Hepatocyte (in vitro differentiated cells): ENCODE results near the gene GBP3. TPM values are rescaled to one million over a fixed set of nuclear protein-coding genes. Genes with fewer than 3 reads are reported as not detected.

Experiments used
- DNase-seq: peaks from one replicate; pipeline ENCODE4 v3.0.0-alpha.2; 2016; ENCODE audit warnings: low spot score
- H2AFZ ChIP-seq: fragments of 200-600 bp; sonication (generic); 2 replicates; pipeline ENCODE4 v1.6.0; 2016; ENCODE audit warnings: antibody characterized with exemption, mild to moderate bottlenecking
- H3K27ac ChIP-seq: fragments of 200-600 bp; sonication (generic); 2 replicates; pipeline ENCODE4 v1.5.1; 2016; ENCODE audit warnings: mild to moderate bottlenecking
- H3K27me3 ChIP-seq: fragments of 200-600 bp; sonication (generic); 2 replicates; pipeline ENCODE4 v1.6.1; 2016
- H3K36me3 ChIP-seq: fragments of 200-600 bp; sonication (generic); replicated peaks from 2 replicates; pipeline ENCODE4 v1.5.1; 2016; ENCODE audit warnings: low read depth; ENCODE audit not compliant: insufficient read depth
- H3K4me1 ChIP-seq: fragments of 200-600 bp; sonication (generic); 2 replicates; pipeline ENCODE4 v1.5.1; 2016; ENCODE audit warnings: mild to moderate bottlenecking, moderate library complexity; ENCODE audit not compliant: insufficient read depth
- H3K4me2 ChIP-seq: fragments of 200-600 bp; sonication (generic); 2 replicates; pipeline ENCODE4 v1.6.0; 2016
- H3K4me3 ChIP-seq: fragments of 200-600 bp; sonication (generic); 2 replicates; pipeline ENCODE4 v1.5.1; 2016; ENCODE audit warnings: mild to moderate bottlenecking
- H3K79me2 ChIP-seq: fragments of 200-600 bp; sonication (generic); 2 replicates; pipeline ENCODE4 v1.6.0; 2017; ENCODE audit warnings: mild to moderate bottlenecking
- H3K9me2 ChIP-seq: fragments of 200-600 bp; sonication (generic); replicated peaks from 2 replicates; pipeline ENCODE4 v1.6.0; 2017; ENCODE audit warnings: mild to moderate bottlenecking; ENCODE audit not compliant: insufficient read depth
- H3K9me3 ChIP-seq: fragments of 200-600 bp; sonication (generic); 2 replicates; pipeline ENCODE4 v1.5.1; 2016; ENCODE audit warnings: low read depth, mild to moderate bottlenecking
- H4K20me1 ChIP-seq: fragments of 200-600 bp; sonication (generic); 2 replicates; pipeline ENCODE4 v1.6.0; 2016; ENCODE audit warnings: mild to moderate bottlenecking; ENCODE audit not compliant: insufficient read depth, poor library complexity, severe bottlenecking
- CTCF ChIP-seq: fragments of 200-600 bp; sonication (generic); IDR thresholded peaks from 2 replicates; pipeline ENCODE4 v1.5.1; 2016; ENCODE audit warnings: antibody characterized with exemption, mild to moderate bottlenecking; ENCODE audit not compliant: poor library complexity
- EZH2 ChIP-seq: fragments of 200-600 bp; sonication (generic); IDR thresholded peaks from 2 replicates; pipeline ENCODE4 v1.6.1; 2016; ENCODE audit warnings: antibody characterized with exemption, mild to moderate bottlenecking, borderline replicate concordance
- EZH2phosphoT487 ChIP-seq: fragments of 200-600 bp; sonication (generic); IDR thresholded peaks from one replicate; pipeline ENCODE4 v1.6.1; 2018; ENCODE audit warnings: antibody characterized with exemption, mild to moderate bottlenecking, low read depth, moderate library complexity; ENCODE audit not compliant: unreplicated experiment, severe bottlenecking
- WGBS: methylation state at CpG from one replicate; pipeline ENCODE4 v1.1.6; 2016; ENCODE audit warnings: low lambda C conversion rate; ENCODE audit errors: missing lambda C conversion rate; 5-methylcytosine and 5-hydroxymethylcytosine counted together
- polyA plus RNA-seq: library from polyadenylated mRNA; unstranded; fragments of >200 nt; fragmentation: Nextera tagmentation; extraction: Ambion mirVana; gene quantifications from 2 replicates; pipeline ENCODE4 v1.2.1, GENCODE V29; 2016
- total RNA-seq: library from RNA; depleted of rRNA; stranded (reverse); fragments of >200 nt; gene quantifications from 2 replicates; pipeline ENCODE4 v1.2.3, GENCODE V29; 2014

Gene GBP3
- total and polyA plus RNA-seq, 2 experiments from 2014 or later: 5.4 to 12.0 TPM

DNA sequence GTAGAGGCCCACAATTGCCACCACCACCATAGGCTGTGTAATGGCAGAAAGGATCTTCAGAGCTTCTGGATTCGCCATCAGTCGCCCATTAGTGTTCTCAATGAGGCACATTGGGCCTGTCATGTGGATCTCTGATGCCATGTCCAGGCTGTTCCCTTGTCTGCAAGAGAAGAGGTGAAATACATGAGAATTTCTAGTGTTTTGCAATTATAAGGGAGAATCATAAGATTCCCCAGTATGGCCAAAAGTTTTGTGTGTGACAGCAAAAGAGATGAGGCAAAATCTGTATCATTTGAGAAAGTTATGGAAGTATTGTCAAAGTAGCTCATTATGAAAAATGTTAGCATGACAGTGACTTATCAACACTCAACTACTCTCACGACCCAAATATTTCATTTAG, 40.4 kb upstream of the GBP3 start:
- DNase-seq: no peak
- Histone ChIP-seq H3K4me2 (peak overlapping the region; percentile 59), H4K20me1 (no peaks in the 10 kb centered on the region), H3K27ac (no peak overlapping the region), H3K4me3 (no peak overlapping the region), H3K4me1 (peaks cover 6% of the 10 kb centered on the region), H3K9me3 (no peaks in the 10 kb centered on the region), H2AFZ (no peak overlapping the region), H3K9me2 (no peaks in the 10 kb centered on the region), H3K36me3 (no peaks in the 10 kb centered on the region), H3K79me2 (no peaks in the 10 kb centered on the region), H3K27me3 (no peaks in the 10 kb centered on the region)
- 99% methylated on average over 3 of the region's 3 CpGs for WGBS
- no peak for TF ChIP-seq CTCF
- TF ChIP-seq EZH2phosphoT487: no peak
- TF ChIP-seq EZH2: no peak

DNA sequence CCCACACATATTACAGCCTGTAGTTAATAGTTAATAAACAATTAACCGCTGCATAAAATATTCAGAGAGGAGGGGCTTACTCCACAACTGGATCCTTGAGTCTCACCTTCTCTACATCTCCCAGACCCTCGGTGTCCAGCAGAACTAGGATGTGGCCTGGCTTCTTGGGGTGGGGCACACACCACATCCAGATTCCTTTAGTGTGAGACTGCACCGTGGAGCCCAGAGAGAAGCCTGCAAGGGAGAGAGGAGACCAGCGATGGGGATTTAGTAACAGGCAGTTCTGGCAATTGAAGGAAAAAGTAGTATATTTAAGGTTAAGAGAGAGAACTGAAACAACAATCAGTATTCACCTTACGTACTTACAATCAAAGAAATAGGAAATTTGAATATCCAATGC, 37.4 kb upstream of the GBP3 start:
- Histone ChIP-seq H3K9me2 (no peaks in the 10 kb centered on the region), H2AFZ (no peak overlapping the region), H3K36me3 (no peaks in the 10 kb centered on the region), H4K20me1 (no peaks in the 10 kb centered on the region), H3K27me3 (no peaks in the 10 kb centered on the region), H3K4me1 (peaks cover 6% of the 10 kb centered on the region), H3K4me3 (no peak overlapping the region), H3K27ac (no peak overlapping the region), H3K79me2 (no peaks in the 10 kb centered on the region), H3K9me3 (no peaks in the 10 kb centered on the region), H3K4me2 (no peak overlapping the region)
- WGBS: 90% methylated on average over 5 of the region's 5 CpGs
- no peak for DNase-seq
- TF ChIP-seq EZH2 (no peak), EZH2phosphoT487 (no peak), CTCF (no peak)

GRCh38 chr1:89051955-89052312, 29.3 kb upstream of the GBP3 start:
- H3K4me2 ChIP-seq: no peak overlapping the region
- no peak overlapping the region for H3K4me3 ChIP-seq
- no peaks in the 10 kb centered on the region for H4K20me1 ChIP-seq
- H3K4me1 ChIP-seq: no peaks in the 10 kb centered on the region
- H3K27ac ChIP-seq: peak overlapping the region; percentile 0
- no peak overlapping the region for H2AFZ ChIP-seq
- no peaks in the 10 kb centered on the region for H3K9me3 ChIP-seq
- WGBS: 69% methylated on average over 1 of the region's 1 CpG
- no peaks in the 10 kb centered on the region for H3K36me3 ChIP-seq
- no peaks in the 10 kb centered on the region for H3K27me3 ChIP-seq
- no peaks in the 10 kb centered on the region for H3K79me2 ChIP-seq
- no peak for DNase-seq
- no peak for TF ChIP-seq EZH2
- H3K9me2 ChIP-seq: no peaks in the 10 kb centered on the region

DNA sequence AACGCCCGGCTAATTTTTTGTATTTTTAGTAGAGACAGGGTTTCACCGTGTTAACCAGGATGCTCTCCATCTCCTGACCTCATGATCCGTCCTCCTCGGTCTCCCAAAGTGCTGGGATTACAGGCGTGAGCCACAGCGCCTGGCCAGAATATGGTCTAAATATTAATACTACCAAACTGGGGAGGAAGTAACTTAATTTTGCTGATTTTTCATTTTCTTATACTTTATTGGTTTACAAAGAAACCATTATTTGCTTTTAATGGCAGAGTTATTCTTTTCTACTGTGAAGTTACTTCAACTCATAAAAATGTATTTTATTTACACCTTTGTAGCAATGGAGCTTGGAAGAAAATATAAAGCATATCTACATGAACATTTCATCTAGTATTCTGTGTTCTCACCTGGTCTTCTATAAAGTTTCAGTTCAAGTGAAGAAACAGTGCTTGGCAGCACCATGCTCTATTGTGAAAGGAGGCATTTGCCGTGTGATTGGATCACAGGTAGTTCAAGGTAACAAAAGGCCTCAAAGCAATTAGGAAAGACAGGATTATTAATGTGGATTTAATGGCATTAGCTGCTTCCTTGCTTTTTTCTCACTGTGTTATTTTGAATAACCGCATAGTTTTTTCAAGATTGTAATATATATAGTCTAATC, 28.8 kb upstream of the GBP3 start:
- no peak for TF ChIP-seq CTCF
- no peak for TF ChIP-seq EZH2phosphoT487
- no peak for TF ChIP-seq EZH2
- Histone ChIP-seq H3K36me3 (no peaks in the 10 kb centered on the region), H4K20me1 (no peaks in the 10 kb centered on the region), H3K9me3 (no peaks in the 10 kb centered on the region), H3K9me2 (no peaks in the 10 kb centered on the region), H3K79me2 (no peaks in the 10 kb centered on the region), H3K27me3 (no peaks in the 10 kb centered on the region), H3K4me3 (no peak overlapping the region), H3K27ac (peak overlapping the region; percentile 0), H3K4me2 (no peak overlapping the region), H3K4me1 (no peaks in the 10 kb centered on the region), H2AFZ (no peak overlapping the region)
- no peak for DNase-seq
- WGBS: 90% methylated on average over 9 of the region's 9 CpGs
